Upper lobe of right lung (tissue), 1 donor: ENCODE results near the gene FAM50A. TPM values are rescaled to one million over a fixed set of nuclear protein-coding genes. Genes with fewer than 3 reads are reported as not detected.

Experiments
- ATAC-seq: fragments of 200-7000 bp; cut with Tn5 transposase; one replicate; pipeline ENCODE4 v1.9.1; 2020; ENCODE audit warnings: mild to moderate bottlenecking, moderate library complexity
- DNase-seq: peaks from one replicate; pipeline ENCODE4 v3.0.0-alpha.2; 2020
- H3K27ac ChIP-seq: fragments of 200-600 bp; one replicate; pipeline ENCODE4 v1.8.0; 2022
- H3K27me3 ChIP-seq: fragments of 200-600 bp; one replicate; pipeline ENCODE4 v1.8.0; 2022; ENCODE audit warnings: mild to moderate bottlenecking
- H3K36me3 ChIP-seq: fragments of 200-600 bp; one replicate; pipeline ENCODE4 v1.8.0; 2022
- H3K4me1 ChIP-seq: fragments of 200-600 bp; one replicate; pipeline ENCODE4 v1.8.0; 2022
- H3K4me3 ChIP-seq: fragments of 200-600 bp; one replicate; pipeline ENCODE4 v1.8.0; 2022; ENCODE audit warnings: mild to moderate bottlenecking
- H3K9me3 ChIP-seq: fragments of 200-600 bp; one replicate; pipeline ENCODE4 v1.8.0; 2022
- intact Hi-C: fragments of 100-400 bp; cut with DNase I; formaldehyde crosslinking; loops from one replicate; pipeline ENCODE4 v1.11.0; 2022
- total RNA-seq: library from RNA; stranded (reverse); fragmentation: NEBNext Ultra II Directional; extraction: Animal tissue kit (Norgen Biotek cat#: 25700); gene quantifications from one replicate; pipeline ENCODE4 v1.2.1, GENCODE V29; 2021
- TF ChIP-seq, protein P1 (sequence below): fragments of 200-600 bp; IDR thresholded peaks from one replicate; pipeline ENCODE4 v1.8.0; 2022; ENCODE audit warnings: antibody characterized with exemption
- donor health status: DM: no; HTN: yes; CAD: no; lungs with severe emphysema.

The FAM50A gene
- total RNA-seq, 1 donor from 2014 or later: 82.0 TPM

DNA sequence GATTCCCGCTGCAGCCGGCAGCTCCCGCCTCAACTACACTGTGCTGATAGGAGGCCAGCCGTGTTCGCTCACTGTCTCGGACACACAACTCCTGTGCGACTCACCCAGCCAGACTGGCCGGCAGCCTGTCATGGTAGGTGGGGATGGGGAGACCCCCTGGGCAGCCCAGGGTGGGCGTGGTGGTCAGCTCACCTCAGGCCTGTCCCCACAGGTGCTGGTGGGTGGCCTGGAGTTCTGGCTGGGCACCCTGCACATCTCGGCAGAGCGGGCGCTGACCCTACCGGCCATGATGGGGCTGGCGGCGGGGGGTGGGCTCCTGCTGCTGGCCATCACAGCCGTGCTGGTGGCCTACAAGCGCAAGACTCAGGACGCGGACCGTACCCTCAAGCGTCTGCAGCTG, 23.6 kb downstream of the FAM50A start:
- Histone ChIP-seq H3K27me3 (no peaks in the 10 kb centered on the region), H3K36me3 (peaks cover 5% of the 10 kb centered on the region), H3K4me3 (no peak overlapping the region), H3K27ac (no peak overlapping the region), H3K4me1 (no peaks in the 10 kb centered on the region), H3K9me3 (no peaks in the 10 kb centered on the region)
- ATAC-seq: no peak
- DNase-seq: no peak
- intact Hi-C loops: no loop called here
- TF ChIP-seq, protein P1, sequence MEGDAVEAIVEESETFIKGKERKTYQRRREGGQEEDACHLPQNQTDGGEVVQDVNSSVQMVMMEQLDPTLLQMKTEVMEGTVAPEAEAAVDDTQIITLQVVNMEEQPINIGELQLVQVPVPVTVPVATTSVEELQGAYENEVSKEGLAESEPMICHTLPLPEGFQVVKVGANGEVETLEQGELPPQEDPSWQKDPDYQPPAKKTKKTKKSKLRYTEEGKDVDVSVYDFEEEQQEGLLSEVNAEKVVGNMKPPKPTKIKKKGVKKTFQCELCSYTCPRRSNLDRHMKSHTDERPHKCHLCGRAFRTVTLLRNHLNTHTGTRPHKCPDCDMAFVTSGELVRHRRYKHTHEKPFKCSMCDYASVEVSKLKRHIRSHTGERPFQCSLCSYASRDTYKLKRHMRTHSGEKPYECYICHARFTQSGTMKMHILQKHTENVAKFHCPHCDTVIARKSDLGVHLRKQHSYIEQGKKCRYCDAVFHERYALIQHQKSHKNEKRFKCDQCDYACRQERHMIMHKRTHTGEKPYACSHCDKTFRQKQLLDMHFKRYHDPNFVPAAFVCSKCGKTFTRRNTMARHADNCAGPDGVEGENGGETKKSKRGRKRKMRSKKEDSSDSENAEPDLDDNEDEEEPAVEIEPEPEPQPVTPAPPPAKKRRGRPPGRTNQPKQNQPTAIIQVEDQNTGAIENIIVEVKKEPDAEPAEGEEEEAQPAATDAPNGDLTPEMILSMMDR: no peak

DNA sequence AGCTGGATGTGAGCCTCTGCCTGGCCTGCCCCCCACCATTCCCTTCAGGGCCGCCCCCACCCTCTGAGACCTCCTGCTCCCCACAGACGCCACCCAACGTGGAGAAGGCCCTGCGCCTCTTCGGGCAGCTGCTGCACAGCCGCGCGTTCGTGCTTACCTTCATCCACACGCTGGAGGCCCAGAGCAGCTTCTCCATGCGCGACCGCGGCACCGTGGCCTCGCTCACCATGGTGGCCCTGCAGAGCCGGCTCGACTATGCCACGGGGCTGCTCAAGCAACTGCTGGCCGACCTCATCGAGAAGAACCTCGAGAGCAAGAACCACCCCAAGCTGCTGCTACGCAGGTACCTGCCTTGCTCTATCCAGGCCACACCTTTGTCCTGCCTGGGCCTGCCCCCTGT, 24.3 kb downstream of the FAM50A start:
- no peak overlapping the region for H3K4me3 ChIP-seq
- H3K27ac ChIP-seq: no peak overlapping the region
- H3K36me3 ChIP-seq: peaks cover 5% of the 10 kb centered on the region
- ATAC-seq: no peak
- TF ChIP-seq, protein P1: no peak
- DNase-seq: no peak
- no peaks in the 10 kb centered on the region for H3K27me3 ChIP-seq
- intact Hi-C loops: no loop called here
- H3K4me1 ChIP-seq: no peaks in the 10 kb centered on the region
- H3K9me3 ChIP-seq: no peaks in the 10 kb centered on the region

DNA sequence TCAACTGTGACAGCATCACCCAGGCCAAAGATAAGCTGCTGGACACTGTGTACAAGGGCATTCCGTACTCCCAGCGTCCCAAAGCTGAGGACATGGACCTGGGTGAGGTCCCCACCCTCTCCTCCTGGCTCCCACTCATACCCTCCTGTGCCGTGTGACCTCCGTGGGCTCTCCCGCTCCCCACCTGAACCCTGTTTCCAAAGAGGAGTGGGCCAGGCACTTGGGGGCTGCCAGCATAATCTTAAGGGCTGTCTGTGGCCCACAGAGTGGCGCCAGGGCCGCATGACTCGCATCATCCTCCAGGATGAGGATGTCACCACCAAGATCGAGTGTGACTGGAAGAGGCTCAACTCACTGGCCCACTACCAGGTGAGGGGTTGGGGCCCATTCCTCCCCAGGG, 25.2 kb downstream of the FAM50A start:
- TF ChIP-seq, protein P1: no peak
- Histone ChIP-seq H3K36me3 (peaks cover 5% of the 10 kb centered on the region), H3K9me3 (no peaks in the 10 kb centered on the region), H3K4me3 (no peak overlapping the region), H3K27ac (no peak overlapping the region), H3K27me3 (no peaks in the 10 kb centered on the region), H3K4me1 (no peaks in the 10 kb centered on the region)
- no peak for DNase-seq
- ATAC-seq: no peak
- intact Hi-C loops: no loop called here

GRCh38 chrX:154469880-154470279, 25.9 kb downstream of the FAM50A start:
- intact Hi-C loops: no loop called here
- Histone ChIP-seq H3K27ac (no peak overlapping the region), H3K36me3 (peaks cover 5% of the 10 kb centered on the region), H3K27me3 (no peaks in the 10 kb centered on the region), H3K4me3 (no peak overlapping the region), H3K9me3 (no peaks in the 10 kb centered on the region), H3K4me1 (no peaks in the 10 kb centered on the region)
- TF ChIP-seq, protein P1: no peak
- no peak for DNase-seq
- ATAC-seq: no peak

DNA sequence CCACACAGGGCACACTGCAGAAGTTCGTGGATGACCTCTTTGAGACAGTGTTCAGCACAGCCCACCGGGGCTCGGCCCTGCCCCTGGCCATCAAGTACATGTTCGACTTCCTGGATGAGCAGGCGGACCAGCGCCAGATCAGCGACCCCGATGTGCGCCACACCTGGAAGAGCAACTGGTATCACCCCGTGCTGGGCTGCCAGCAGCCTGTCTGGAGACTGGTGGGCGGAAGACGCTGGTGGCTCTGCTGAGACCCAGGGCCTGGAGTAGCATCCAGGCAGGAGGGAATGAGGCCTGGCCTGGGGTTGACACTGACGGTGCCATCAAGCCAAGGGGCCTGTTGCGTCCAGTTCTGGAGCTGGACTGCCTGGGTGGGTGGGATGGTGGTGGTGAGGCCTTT, 26.5 kb downstream of the FAM50A start:
- Histone ChIP-seq H3K4me1 (no peaks in the 10 kb centered on the region), H3K27me3 (no peaks in the 10 kb centered on the region), H3K27ac (no peak overlapping the region), H3K36me3 (peaks cover 5% of the 10 kb centered on the region), H3K9me3 (no peaks in the 10 kb centered on the region), H3K4me3 (no peak overlapping the region)
- intact Hi-C loops: no loop called here
- no peak for DNase-seq
- TF ChIP-seq, protein P1: no peak
- ATAC-seq: no peak

DNA sequence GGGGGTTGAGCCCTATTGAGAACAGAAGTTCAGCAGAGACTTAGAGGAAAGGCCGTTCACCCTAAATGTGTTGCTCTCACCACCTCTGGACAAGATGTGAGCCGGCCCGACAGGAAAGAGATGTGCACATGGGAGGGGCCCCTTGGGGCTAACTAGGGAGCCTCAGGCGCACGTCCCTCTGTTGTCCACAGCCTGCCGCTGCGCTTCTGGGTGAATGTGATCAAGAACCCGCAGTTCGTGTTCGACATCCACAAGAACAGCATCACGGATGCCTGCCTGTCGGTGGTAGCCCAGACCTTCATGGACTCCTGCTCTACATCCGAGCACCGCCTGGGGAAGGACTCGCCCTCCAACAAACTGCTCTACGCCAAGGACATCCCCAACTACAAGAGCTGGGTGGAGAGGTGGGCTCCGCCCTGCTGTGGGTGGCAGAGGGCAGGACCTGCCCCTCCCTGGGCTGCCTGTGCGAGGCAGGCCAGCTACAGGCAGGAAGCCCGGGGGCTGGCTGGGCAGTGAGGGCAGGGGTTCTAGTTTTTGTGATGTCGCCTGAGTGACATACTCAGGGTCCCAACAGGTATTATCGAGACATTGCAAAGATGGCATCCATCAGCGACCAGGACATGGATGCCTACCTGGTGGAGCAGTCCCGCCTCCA, 27.1 kb downstream of the FAM50A start:
- H3K27me3 ChIP-seq: no peaks in the 10 kb centered on the region
- H3K9me3 ChIP-seq: no peaks in the 10 kb centered on the region
- TF ChIP-seq, protein P1: no peak
- no peak overlapping the region for H3K27ac ChIP-seq
- no peak for DNase-seq
- no peak overlapping the region for H3K4me3 ChIP-seq
- peaks cover 5% of the 10 kb centered on the region for H3K36me3 ChIP-seq
- ATAC-seq: no peak
- no peaks in the 10 kb centered on the region for H3K4me1 ChIP-seq
- intact Hi-C loops: no loop called here
